ENCODE data around the gene HS6ST1.

HS6ST1 gene

GRCh38 chr2:128313931-128314347 is 4.7 kb downstream of the HS6ST1 start:
- H3K4me3 ChIP-seq (ENCODE audit: low read length in 2 of 2): no peak overlapping the region
- H3K27ac ChIP-seq (ENCODE audit: low read length): no peak overlapping the region
- peaks cover 63% of the 10 kb centered on the region for H3K4me1 ChIP-seq (ENCODE audit: control insufficient read depth, insufficient read depth, low read length)
- H3K27me3 ChIP-seq (ENCODE audit: control insufficient read depth in 1 of 2, insufficient read depth in 2 of 2, low read length in 2 of 2): no peaks in the 10 kb centered on the region
- H3K9ac ChIP-seq (ENCODE audit: low read length in 2 of 2): no peak overlapping the region
- H3K9me3 ChIP-seq (ENCODE audit: control insufficient read depth in 2 of 2, low read length in 2 of 2): no peaks in the 10 kb centered on the region
- peaks cover 0 to 2% of the 10 kb centered on the region in 2 donors for H3K36me3 ChIP-seq (ENCODE audit: control insufficient read depth in 2 of 2, insufficient read depth in 2 of 2, low read length in 2 of 2)

- no peak overlapping the region for H3K9ac ChIP-seq (ENCODE audit: low read length in 2 of 2)
- no peak overlapping the region for H3K4me3 ChIP-seq (ENCODE audit: low read length in 2 of 2)
- H3K9me3 ChIP-seq (ENCODE audit: control insufficient read depth in 2 of 2, low read length in 2 of 2): no peaks in the 10 kb centered on the region
- no peak overlapping the region for H3K27ac ChIP-seq (ENCODE audit: low read length)
- H3K36me3 ChIP-seq (ENCODE audit: control insufficient read depth in 2 of 2, insufficient read depth in 2 of 2, low read length in 2 of 2): peaks cover 0 to 2% of the 10 kb centered on the region in 2 donors
- H3K27me3 ChIP-seq (ENCODE audit: control insufficient read depth in 1 of 2, insufficient read depth in 2 of 2, low read length in 2 of 2): no peaks in the 10 kb centered on the region
- peaks cover 69% of the 10 kb centered on the region for H3K4me1 ChIP-seq (ENCODE audit: control insufficient read depth, insufficient read depth, low read length)
These were observed 5.4 kb downstream of the HS6ST1 start for GRCh38 chr2:128313091-128313836.

- H3K36me3 ChIP-seq (ENCODE audit: control insufficient read depth in 2 of 2, insufficient read depth in 2 of 2, low read length in 2 of 2): peaks cover 0 to 2% of the 10 kb centered on the region in 2 donors
- no peak overlapping the region for H3K9ac ChIP-seq (ENCODE audit: low read length in 2 of 2)
- H3K4me1 ChIP-seq (ENCODE audit: control insufficient read depth, insufficient read depth, low read length): peaks cover 77% of the 10 kb centered on the region
- H3K4me3 ChIP-seq (ENCODE audit: low read length in 2 of 2): no peak overlapping the region
- H3K27me3 ChIP-seq (ENCODE audit: control insufficient read depth in 1 of 2, insufficient read depth in 2 of 2, low read length in 2 of 2): no peaks in the 10 kb centered on the region
- no peaks in the 10 kb centered on the region for H3K9me3 ChIP-seq (ENCODE audit: control insufficient read depth in 2 of 2, low read length in 2 of 2)
- no peak overlapping the region for H3K27ac ChIP-seq (ENCODE audit: low read length)
These were observed 6.3 kb downstream of the HS6ST1 start for GRCh38 chr2:128312411-128312810.

DNA sequence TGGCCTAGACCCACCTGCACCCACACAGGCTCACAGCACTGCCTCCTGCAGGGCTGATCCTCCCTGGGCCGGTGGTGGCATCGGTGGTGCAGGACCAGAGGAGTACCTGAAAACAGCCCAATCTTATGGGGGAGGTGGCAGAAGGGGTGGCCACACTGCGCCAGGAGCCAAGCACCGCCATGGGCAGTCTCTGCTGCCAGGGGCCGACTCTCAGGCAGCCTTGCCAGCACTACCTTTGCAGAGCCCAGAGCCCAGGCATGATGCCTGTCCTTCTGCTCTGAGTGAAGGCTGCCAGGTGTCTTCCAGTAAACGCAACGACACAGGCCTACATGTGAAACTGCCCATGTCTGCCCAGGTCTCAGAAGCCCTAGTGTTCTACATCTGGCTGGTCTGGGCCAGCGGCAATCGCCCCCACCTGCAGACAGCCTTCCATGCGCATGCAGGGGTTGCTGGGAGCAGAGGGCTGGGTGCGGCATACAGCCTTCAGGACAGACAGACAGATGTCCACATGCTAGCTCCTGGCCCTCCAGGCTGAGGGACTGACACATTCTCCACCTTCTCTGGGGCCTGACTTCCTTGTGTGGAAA is 6.8 kb downstream of the HS6ST1 start:
- H3K9ac ChIP-seq (ENCODE audit: low read length in 2 of 2): no peak overlapping the region
- H3K4me3 ChIP-seq (ENCODE audit: low read length in 2 of 2): no peak overlapping the region
- peaks cover 0 to 2% of the 10 kb centered on the region in 2 donors for H3K36me3 ChIP-seq (ENCODE audit: control insufficient read depth in 2 of 2, insufficient read depth in 2 of 2, low read length in 2 of 2)
- no peaks in the 10 kb centered on the region for H3K27me3 ChIP-seq (ENCODE audit: control insufficient read depth in 1 of 2, insufficient read depth in 2 of 2, low read length in 2 of 2)
- no peak overlapping the region for H3K27ac ChIP-seq (ENCODE audit: low read length)
- peaks cover 77% of the 10 kb centered on the region for H3K4me1 ChIP-seq (ENCODE audit: control insufficient read depth, insufficient read depth, low read length)
- H3K9me3 ChIP-seq (ENCODE audit: control insufficient read depth in 2 of 2, low read length in 2 of 2): no peaks in the 10 kb centered on the region

DNA sequence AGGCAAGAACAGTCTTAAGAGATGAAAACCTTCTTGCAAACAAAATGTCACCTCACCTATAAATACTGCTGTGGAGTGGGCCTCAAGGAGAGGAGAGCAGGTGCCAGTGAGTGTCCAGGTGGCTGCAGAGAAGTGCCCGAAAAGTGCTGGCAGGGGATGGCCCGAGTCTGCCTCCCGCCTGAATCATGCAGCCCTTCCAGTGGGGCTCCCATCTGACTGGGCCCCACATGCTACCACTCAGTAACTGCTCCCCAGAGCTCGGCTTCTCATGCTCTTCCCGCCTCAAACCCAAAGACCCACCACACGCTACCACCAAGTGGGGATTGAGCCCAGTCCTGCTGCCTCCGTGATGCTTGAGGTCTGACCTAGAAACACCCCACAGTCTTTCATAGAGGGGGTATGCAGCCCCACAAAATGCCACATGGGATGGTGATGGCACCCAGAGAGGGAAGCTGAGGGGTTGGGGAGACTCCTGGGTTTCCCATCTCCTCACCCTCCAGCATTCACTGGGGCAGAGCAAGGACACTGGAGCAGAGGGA is 7.4 kb downstream of the HS6ST1 start:
- H3K4me3 ChIP-seq (ENCODE audit: low read length in 2 of 2): no peak overlapping the region
- H3K4me1 ChIP-seq (ENCODE audit: control insufficient read depth, insufficient read depth, low read length): peaks cover 77% of the 10 kb centered on the region
- H3K36me3 ChIP-seq (ENCODE audit: control insufficient read depth in 2 of 2, insufficient read depth in 2 of 2, low read length in 2 of 2): peaks cover 0 to 2% of the 10 kb centered on the region in 2 donors
- H3K9me3 ChIP-seq (ENCODE audit: control insufficient read depth in 2 of 2, low read length in 2 of 2): no peaks in the 10 kb centered on the region
- H3K9ac ChIP-seq (ENCODE audit: low read length in 2 of 2): no peak overlapping the region
- H3K27me3 ChIP-seq (ENCODE audit: control insufficient read depth in 1 of 2, insufficient read depth in 2 of 2, low read length in 2 of 2): no peaks in the 10 kb centered on the region
- no peak overlapping the region for H3K27ac ChIP-seq (ENCODE audit: low read length)

- H3K27me3 ChIP-seq (ENCODE audit: control insufficient read depth in 1 of 2, insufficient read depth in 2 of 2, low read length in 2 of 2): no peaks in the 10 kb centered on the region
- H3K36me3 ChIP-seq (ENCODE audit: control insufficient read depth in 2 of 2, insufficient read depth in 2 of 2, low read length in 2 of 2): peaks cover 0 to 2% of the 10 kb centered on the region in 2 donors
- no peak overlapping the region for H3K27ac ChIP-seq (ENCODE audit: low read length)
- H3K4me1 ChIP-seq (ENCODE audit: control insufficient read depth, insufficient read depth, low read length): peaks cover 77% of the 10 kb centered on the region
- no peaks in the 10 kb centered on the region for H3K9me3 ChIP-seq (ENCODE audit: control insufficient read depth in 2 of 2, low read length in 2 of 2)
- no peak overlapping the region for H3K9ac ChIP-seq (ENCODE audit: low read length in 2 of 2)
- no peak overlapping the region for H3K4me3 ChIP-seq (ENCODE audit: low read length in 2 of 2)
These were observed 7.9 kb downstream of the HS6ST1 start for GRCh38 chr2:128310761-128311160.

- no peaks in the 10 kb centered on the region for H3K36me3 ChIP-seq (ENCODE audit: control insufficient read depth in 2 of 2, insufficient read depth in 2 of 2, low read length in 2 of 2)
- no peak overlapping the region for H3K4me3 ChIP-seq (ENCODE audit: low read length in 2 of 2)
- no peaks in the 10 kb centered on the region for H3K27me3 ChIP-seq (ENCODE audit: control insufficient read depth in 1 of 2, insufficient read depth in 2 of 2, low read length in 2 of 2)
- peaks cover 77% of the 10 kb centered on the region for H3K4me1 ChIP-seq (ENCODE audit: control insufficient read depth, insufficient read depth, low read length)
- H3K9ac ChIP-seq (ENCODE audit: low read length in 2 of 2): no peak overlapping the region
- no peaks in the 10 kb centered on the region for H3K9me3 ChIP-seq (ENCODE audit: control insufficient read depth in 2 of 2, low read length in 2 of 2)
- H3K27ac ChIP-seq (ENCODE audit: low read length): no peak overlapping the region
These were observed 8.5 kb downstream of the HS6ST1 start for GRCh38 chr2:128310094-128310716.

GRCh38 chr2:128309280-128310093 is 9.2 kb downstream of the HS6ST1 start:
- Histone ChIP-seq H3K27ac (ENCODE audit: low read length) (peak overlapping the region; percentile 55), H3K4me1 (ENCODE audit: control insufficient read depth, insufficient read depth, low read length) (peaks cover 77% of the 10 kb centered on the region), H3K4me3 (ENCODE audit: low read length in 2 of 2) (no peak overlapping the region), H3K36me3 (ENCODE audit: control insufficient read depth in 2 of 2, insufficient read depth in 2 of 2, low read length in 2 of 2) (no peaks in the 10 kb centered on the region), H3K9ac (ENCODE audit: low read length in 2 of 2) (no peak overlapping the region), H3K9me3 (ENCODE audit: control insufficient read depth in 2 of 2, low read length in 2 of 2) (no peaks in the 10 kb centered on the region), H3K27me3 (ENCODE audit: control insufficient read depth in 1 of 2, insufficient read depth in 2 of 2, low read length in 2 of 2) (no peaks in the 10 kb centered on the region)

- Histone ChIP-seq H3K9ac (ENCODE audit: low read length in 2 of 2) (no peak overlapping the region), H3K4me1 (ENCODE audit: control insufficient read depth, insufficient read depth, low read length) (peaks cover 75% of the 10 kb centered on the region), H3K36me3 (ENCODE audit: control insufficient read depth in 2 of 2, insufficient read depth in 2 of 2, low read length in 2 of 2) (no peaks in the 10 kb centered on the region), H3K9me3 (ENCODE audit: control insufficient read depth in 2 of 2, low read length in 2 of 2) (no peaks in the 10 kb centered on the region), H3K27ac (ENCODE audit: low read length) (peak overlapping the region; percentile 55), H3K4me3 (ENCODE audit: low read length in 2 of 2) (no peak overlapping the region), H3K27me3 (ENCODE audit: control insufficient read depth in 1 of 2, insufficient read depth in 2 of 2, low read length in 2 of 2) (no peaks in the 10 kb centered on the region)
These were observed 9.8 kb downstream of the HS6ST1 start for GRCh38 chr2:128308889-128309279.

GRCh38 chr2:128308284-128308731 is 10.4 kb downstream of the HS6ST1 start:
- no peak overlapping the region for H3K9ac ChIP-seq (ENCODE audit: low read length in 2 of 2)
- H3K4me1 ChIP-seq (ENCODE audit: control insufficient read depth, insufficient read depth, low read length): peaks cover 72% of the 10 kb centered on the region
- H3K27me3 ChIP-seq (ENCODE audit: control insufficient read depth in 1 of 2, insufficient read depth in 2 of 2, low read length in 2 of 2): no peaks in the 10 kb centered on the region
- H3K4me3 ChIP-seq (ENCODE audit: low read length in 2 of 2): no peak overlapping the region
- H3K9me3 ChIP-seq (ENCODE audit: control insufficient read depth in 2 of 2, low read length in 2 of 2): no peaks in the 10 kb centered on the region
- peak overlapping the region; percentile 55 for H3K27ac ChIP-seq (ENCODE audit: low read length)
- no peaks in the 10 kb centered on the region for H3K36me3 ChIP-seq (ENCODE audit: control insufficient read depth in 2 of 2, insufficient read depth in 2 of 2, low read length in 2 of 2)

Measured in stomach smooth muscle (tissue), 2 donors.